Gastrocnemius medialis (tissue), 4 donors: ENCODE data around the gene COPS2. TPM values are rescaled to one million over a fixed set of nuclear protein-coding genes. Genes with fewer than 3 reads are reported as not detected.

Source experiments
- ATAC-seq, 2 donors: fragments of 150-250 bp; one replicate each; pipeline ENCODE4 v1.9.1; 2016
- DNase-seq, 2 donors: peaks; one replicate each; pipeline ENCODE4 v3.0.0-alpha.2; 2019
- H3K27ac ChIP-seq, 4 donors: fragments of 200-600 bp; sonication (generic); 1 replicate in 1 of 4; 2 replicates in 3 of 4; pipeline ENCODE4 v1.5.1; 2016 to 2018; ENCODE audit warnings: mild to moderate bottlenecking in 2 of 4, moderate library complexity in 1 of 4
- H3K27me3 ChIP-seq, 3 donors: fragments of 200-600 bp; sonication (generic) in 2 of 3; 1 replicate in 1 of 3; 2 replicates in 2 of 3; pipeline versions ENCODE4 v1.5.1 to v1.6.0; 2016 to 2019; ENCODE audit warnings: mild to moderate bottlenecking in 1 of 3, moderate library complexity in 1 of 3
- H3K36me3 ChIP-seq, 2 donors: fragments of 200-600 bp; sonication (generic) in 1 of 2; one replicate each; pipeline ENCODE4 v1.5.1; 2017 to 2018
- H3K4me1 ChIP-seq, 2 donors: fragments of 200-600 bp; sonication (generic) in 1 of 2; one replicate each; pipeline ENCODE4 v1.5.1; 2016 to 2017; ENCODE audit warnings: mild to moderate bottlenecking in 2 of 2
- H3K4me3 ChIP-seq, 4 donors: fragments of 200-600 bp; sonication (generic) in 3 of 4; 1 replicate in 1 of 4; 2 replicates in 3 of 4; pipeline ENCODE4 v1.5.1; 2016 to 2019; ENCODE audit warnings: mild to moderate bottlenecking in 2 of 4
- H3K9me3 ChIP-seq, 3 donors: fragments of 200-600 bp; sonication (generic) in 2 of 3; 1 replicate in 1 of 3; 2 replicates in 2 of 3; pipeline ENCODE4 v1.5.1; 2016 to 2019
- POLR2A ChIP-seq, 2 donors: fragments of 450-650 bp; IDR thresholded peaks; one replicate each; pipeline ENCODE4 v1.6.1; 2017; ENCODE audit warnings: antibody characterized with exemption in 2 of 2, mild to moderate bottlenecking in 2 of 2, moderate library complexity in 2 of 2
- in situ Hi-C, 4 donors: fragments of 200-750 bp; cut with MboI; loops; one replicate each; pipeline versions ENCODE4 v1.15.0 to v1.8.0; 2017; ENCODE audit warnings: low sequenced_read_pairs in 4 of 4
- intact Hi-C: fragments of 100-400 bp; cut with DNase I; formaldehyde crosslinking; loops from one replicate; pipeline ENCODE4 v1.15.1; 2023; ENCODE audit warnings: low total_unique reads
- total RNA-seq, 4 donors: library from RNA; depleted of rRNA; stranded (reverse); fragments of >200 nt; gene quantifications; one replicate each; pipeline versions ENCODE4 v1.1.0 to v1.2.3, GENCODE V29; 2016
- TF ChIP-seq, protein P1 (sequence below), 5 experiments: fragments of 450-650 bp in 3 of 5; fragments of 200-600 bp in 2 of 5; sonication (generic) in 2 of 5; IDR thresholded peaks in 4 of 5; conservative IDR thresholded peaks in 1 of 5; 1 replicate in 4 of 5; 2 replicates in 1 of 5; pipeline ENCODE4 v1.5.1; 2016 to 2019; ENCODE audit warnings: antibody characterized with exemption in 5 of 5, mild to moderate bottlenecking in 3 of 5, moderate library complexity in 3 of 5

COPS2 gene
- total RNA-seq, 4 donors from 2014 or later = 69.5 to 98.2 (median 93.2) TPM

DNA sequence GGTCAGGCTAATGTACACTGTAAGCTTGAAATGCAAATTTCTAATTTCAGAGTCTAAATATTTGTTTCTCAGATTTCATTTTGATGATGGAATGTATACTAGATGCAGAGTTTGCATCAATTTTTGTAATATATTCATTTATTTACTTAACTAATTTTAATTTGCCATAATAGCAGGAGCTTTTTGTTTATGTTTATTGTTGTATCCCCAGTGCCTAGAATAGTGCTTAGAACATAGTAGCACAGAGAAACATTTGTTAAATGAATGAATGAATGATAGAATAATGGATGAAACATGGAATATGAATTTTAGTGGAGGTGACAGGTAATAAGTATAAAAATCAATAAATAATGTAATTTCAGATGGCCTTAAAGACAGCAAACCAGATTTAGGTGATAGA lies 9.5 kb upstream of the COPS2 start:
- Histone ChIP-seq H3K27ac (no peak overlapping the region), H3K27me3 (no peaks in the 10 kb centered on the region), H3K9me3 (no peaks in the 10 kb centered on the region), H3K4me1 (no peaks in the 10 kb centered on the region), H3K4me3 (no peak overlapping the region), H3K36me3 (peaks cover 0 to 8% of the 10 kb centered on the region in 2 donors)
- intact Hi-C loops (no loop called here), in situ Hi-C loops (loop anchor here in 1 of 4 donors (25.0 kb wide), 1 partner anchor 303 kb away; no protein-coding TSS in a partner anchor)
- TF ChIP-seq, protein P1, sequence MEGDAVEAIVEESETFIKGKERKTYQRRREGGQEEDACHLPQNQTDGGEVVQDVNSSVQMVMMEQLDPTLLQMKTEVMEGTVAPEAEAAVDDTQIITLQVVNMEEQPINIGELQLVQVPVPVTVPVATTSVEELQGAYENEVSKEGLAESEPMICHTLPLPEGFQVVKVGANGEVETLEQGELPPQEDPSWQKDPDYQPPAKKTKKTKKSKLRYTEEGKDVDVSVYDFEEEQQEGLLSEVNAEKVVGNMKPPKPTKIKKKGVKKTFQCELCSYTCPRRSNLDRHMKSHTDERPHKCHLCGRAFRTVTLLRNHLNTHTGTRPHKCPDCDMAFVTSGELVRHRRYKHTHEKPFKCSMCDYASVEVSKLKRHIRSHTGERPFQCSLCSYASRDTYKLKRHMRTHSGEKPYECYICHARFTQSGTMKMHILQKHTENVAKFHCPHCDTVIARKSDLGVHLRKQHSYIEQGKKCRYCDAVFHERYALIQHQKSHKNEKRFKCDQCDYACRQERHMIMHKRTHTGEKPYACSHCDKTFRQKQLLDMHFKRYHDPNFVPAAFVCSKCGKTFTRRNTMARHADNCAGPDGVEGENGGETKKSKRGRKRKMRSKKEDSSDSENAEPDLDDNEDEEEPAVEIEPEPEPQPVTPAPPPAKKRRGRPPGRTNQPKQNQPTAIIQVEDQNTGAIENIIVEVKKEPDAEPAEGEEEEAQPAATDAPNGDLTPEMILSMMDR (IDR thresholded peaks at IDR 0.05 in 4 of 5, conservative IDR thresholded peaks at IDR 0.05 in 1 of 5) = no peak
- TF ChIP-seq POLR2A (IDR thresholded peaks at IDR 0.05) = no peak
- ATAC-seq (no peak), DNase-seq (no peak)

DNA sequence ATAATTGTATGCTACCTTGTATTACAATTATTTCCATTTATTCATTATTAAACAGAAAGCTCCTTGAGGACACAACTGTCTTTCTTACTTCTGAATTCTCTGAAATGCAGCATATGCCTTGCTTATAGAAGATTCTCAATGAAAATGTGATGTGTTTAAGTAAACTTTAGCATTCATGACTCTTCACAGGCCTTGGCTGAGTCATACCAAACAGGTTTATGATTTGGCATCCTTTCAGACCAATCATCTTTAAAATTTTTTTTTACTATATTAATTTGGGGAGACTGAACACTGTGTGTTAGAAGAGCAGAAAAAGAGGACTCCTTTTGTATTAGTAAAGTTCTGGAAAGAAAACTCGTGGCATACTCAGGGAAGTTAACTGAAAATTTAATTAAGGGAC lies 8.3 kb upstream of the COPS2 start:
- in situ Hi-C loops (loop anchor here in 1 of 4 donors (25.0 kb wide), 1 partner anchor 301 kb away; no protein-coding TSS in a partner anchor), intact Hi-C loops (no loop called here)

DNA sequence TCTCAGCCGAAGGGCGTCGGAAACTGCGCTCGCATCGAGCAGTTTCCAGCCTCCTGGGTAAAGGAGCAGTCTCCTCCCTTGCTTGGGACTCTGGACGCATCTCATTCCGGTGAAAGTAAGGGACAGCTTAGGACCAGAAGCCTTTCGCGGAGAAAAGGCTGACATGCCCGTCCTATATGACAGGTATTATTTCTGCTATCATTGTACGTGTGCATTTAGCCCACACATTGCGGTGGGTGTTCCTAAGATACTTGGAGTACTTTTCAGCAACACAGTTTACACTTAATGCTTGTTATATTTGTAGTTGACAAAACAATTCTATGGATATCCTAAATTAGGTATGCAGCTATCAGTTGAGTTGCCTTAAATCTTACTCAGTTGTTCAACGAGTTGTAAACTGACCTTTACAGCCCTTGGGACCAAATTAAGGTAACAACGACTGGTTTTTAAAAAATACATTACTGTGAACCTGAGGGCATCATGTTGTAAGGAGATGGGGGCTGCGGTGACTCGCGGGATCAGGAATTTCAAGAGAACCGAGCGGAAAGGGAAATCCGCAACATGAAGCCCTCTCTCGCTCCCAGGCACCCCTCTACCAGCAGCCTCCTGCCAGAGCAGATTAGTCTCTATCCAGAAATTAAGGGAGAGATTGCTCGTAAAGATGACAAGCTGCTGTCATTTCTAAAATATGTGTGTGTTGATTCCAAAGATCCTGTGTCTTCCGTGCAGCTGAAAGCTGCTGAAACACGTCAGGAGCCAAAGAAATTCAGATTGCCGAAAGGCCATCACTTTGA lies 632 bp upstream of the COPS2 start:
- intact Hi-C loops = loop anchor here (1.0 to 5.0 kb wide), 5 partner anchors 14 to 1198 kb away; partner anchors contain the start of genes DTWD1, DUT, EID1 and FAM227B
- Histone ChIP-seq H3K9me3 (no peaks in the 10 kb centered on the region), H3K27me3 (no peaks in the 10 kb centered on the region), H3K4me1 (peaks cover 31 to 38% of the 10 kb centered on the region in 2 donors), H3K4me3 (peak overlapping the region; percentile 73 to 99 (median 84)), H3K36me3 (no peaks in the 10 kb centered on the region), H3K27ac (peak overlapping the region; percentile 80 to 96 (median 87))
- DNase-seq = no peak
- ATAC-seq = no peak
- in situ Hi-C loops = loop anchor here in 2 of 4 donors (10.0 to 25.0 kb wide), 2 partner anchors 294 to 469 kb away; partner anchors contain the start of genes DTWD1 (in 1 of the 2) and FAM227B (in 1 of the 2)
- no peak for TF ChIP-seq POLR2A (IDR thresholded peaks at IDR 0.05)
- TF ChIP-seq, protein P1 (IDR thresholded peaks at IDR 0.05 in 4 of 5, conservative IDR thresholded peaks at IDR 0.05 in 1 of 5) = no peak

More for the DNA sequence above, 8.3 kb upstream of the COPS2 start:
- H3K27me3 ChIP-seq = no peaks in the 10 kb centered on the region
- H3K36me3 ChIP-seq = peaks cover 0 to 8% of the 10 kb centered on the region in 2 donors
- TF ChIP-seq, protein P1 (IDR thresholded peaks at IDR 0.05 in 4 of 5, conservative IDR thresholded peaks at IDR 0.05 in 1 of 5) = no peak
- TF ChIP-seq POLR2A (IDR thresholded peaks at IDR 0.05) = no peak
- ATAC-seq = no peak
- H3K4me1 ChIP-seq = no peaks in the 10 kb centered on the region
- no peak overlapping the region for H3K4me3 ChIP-seq
- H3K27ac ChIP-seq = no peak overlapping the region
- no peaks in the 10 kb centered on the region for H3K9me3 ChIP-seq
- DNase-seq = no peak

DNA sequence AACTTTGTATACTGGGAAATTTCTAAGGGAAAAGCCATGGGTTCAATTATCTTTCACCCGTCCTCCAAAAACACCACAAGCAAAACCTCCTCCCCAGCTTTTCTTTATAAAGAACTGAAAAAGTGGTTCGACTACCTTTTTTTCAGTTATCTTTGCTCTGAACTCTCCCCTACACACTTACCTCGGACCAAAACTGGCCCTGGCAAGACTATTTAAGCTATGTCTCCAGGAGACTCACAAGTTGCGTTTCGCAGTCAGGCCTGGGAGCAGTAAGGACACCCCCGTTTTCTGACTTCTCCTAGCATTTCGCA lies 645 bp downstream of the COPS2 start:
- intact Hi-C loops (loop anchor here (1.0 to 5.0 kb wide), 5 partner anchors 16 to 1200 kb away; partner anchors contain the start of genes DTWD1, DUT, EID1 and FAM227B), in situ Hi-C loops (loop anchor here in 3 of 4 donors (5.0 to 25.0 kb wide), 3 partner anchors 287 to 470 kb away; partner anchors contain the start of genes DTWD1 (in 1 of the 3) and FAM227B (in 1 of the 3))
- ATAC-seq = peak; percentile 2 to 4

More for the DNA sequence above, 645 bp downstream of the COPS2 start:
- Histone ChIP-seq H3K9me3 (no peaks in the 10 kb centered on the region), H3K27ac (peak overlapping the region; percentile 85 to 96 (median 90)), H3K36me3 (no peaks in the 10 kb centered on the region), H3K4me1 (peaks cover 36 to 46% of the 10 kb centered on the region in 2 donors), H3K27me3 (no peaks in the 10 kb centered on the region), H3K4me3 (peak overlapping the region; percentile 73 to 99 (median 84))
- TF ChIP-seq, protein P1 (IDR thresholded peaks at IDR 0.05 in 4 of 5, conservative IDR thresholded peaks at IDR 0.05 in 1 of 5) = no peak
- no peak for TF ChIP-seq POLR2A (IDR thresholded peaks at IDR 0.05)
- no peak for DNase-seq
